Hippocampal formation (tissue), 2 donors: ENCODE results near the gene KISS1R.

Experiments used
- DNase-seq, 2 donors: peaks; one replicate each; lab custom pipeline; 2025; lab: John Stamatoyannopoulos, UW

Gene KISS1R

GRCh38 chr19:938233-938923, 21.2 kb downstream of the KISS1R start:
- no peak for DNase-seq

DNA sequence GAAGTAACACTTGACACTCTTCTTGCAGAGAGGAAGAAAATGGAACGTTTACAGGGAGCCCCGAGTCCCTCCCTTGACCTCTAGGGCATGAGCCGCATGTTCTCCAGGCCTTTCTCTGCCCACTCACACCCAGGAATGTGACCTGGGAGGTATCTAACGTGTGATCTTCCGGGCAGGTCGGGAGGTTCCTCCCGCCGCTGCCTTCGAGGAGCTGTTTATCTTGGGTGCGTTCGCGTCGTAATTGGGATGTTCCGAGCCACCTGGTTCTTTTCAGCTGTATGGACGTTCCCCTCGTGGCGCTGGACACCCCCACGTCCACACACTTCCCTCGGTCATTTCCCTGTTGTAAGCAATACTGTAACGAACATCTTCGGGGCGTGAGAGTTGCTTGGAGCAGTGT, 22.3 kb downstream of the KISS1R start:
- DNase-seq: no peak

- DNase-seq: no peak
Measured at GRCh38 chr19:939922-940321, 22.8 kb downstream of the KISS1R start.

DNA sequence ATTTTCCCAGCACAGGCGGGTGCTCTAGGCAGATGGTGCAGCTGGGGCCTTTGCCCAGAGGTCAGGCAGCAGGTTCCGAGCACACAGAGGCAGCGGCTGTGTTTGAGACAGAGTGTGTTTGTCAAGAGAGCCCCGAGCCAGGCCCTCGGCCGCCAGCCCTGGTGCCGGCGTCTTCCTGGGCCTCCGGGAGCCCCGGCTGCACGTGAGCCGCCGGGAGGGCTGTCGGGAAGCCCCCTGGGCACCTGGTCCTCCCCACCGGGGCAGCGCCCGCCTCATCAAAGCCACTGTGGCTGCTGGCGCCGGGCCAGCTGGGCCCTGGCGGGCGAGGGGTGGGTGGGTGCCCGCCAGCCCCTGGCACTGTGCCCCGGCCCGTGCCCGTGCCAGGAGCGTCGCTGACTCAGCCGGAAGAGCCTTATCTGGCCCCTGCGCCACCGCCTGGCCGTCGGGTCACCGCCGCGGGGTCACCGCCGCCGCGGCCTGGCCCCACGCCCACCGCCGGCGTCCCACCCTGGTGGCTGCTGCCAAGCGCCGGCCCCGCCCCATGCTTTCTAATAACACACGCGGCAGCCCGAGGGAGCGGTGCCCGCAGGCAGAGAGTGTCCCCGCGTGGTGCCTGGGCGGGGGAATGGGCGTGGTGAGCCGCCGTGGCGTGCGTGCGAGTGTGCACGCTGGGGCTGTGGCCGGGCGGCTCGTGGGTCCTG, 23.6 kb downstream of the KISS1R start:
- peak; percentile 47 to 51 for DNase-seq

- DNase-seq: no peak
Measured at GRCh38 chr19:941292-942132, 24.4 kb downstream of the KISS1R start.

- DNase-seq: no peak
Measured at GRCh38 chr19:942133-942645, 25.1 kb downstream of the KISS1R start.

DNA sequence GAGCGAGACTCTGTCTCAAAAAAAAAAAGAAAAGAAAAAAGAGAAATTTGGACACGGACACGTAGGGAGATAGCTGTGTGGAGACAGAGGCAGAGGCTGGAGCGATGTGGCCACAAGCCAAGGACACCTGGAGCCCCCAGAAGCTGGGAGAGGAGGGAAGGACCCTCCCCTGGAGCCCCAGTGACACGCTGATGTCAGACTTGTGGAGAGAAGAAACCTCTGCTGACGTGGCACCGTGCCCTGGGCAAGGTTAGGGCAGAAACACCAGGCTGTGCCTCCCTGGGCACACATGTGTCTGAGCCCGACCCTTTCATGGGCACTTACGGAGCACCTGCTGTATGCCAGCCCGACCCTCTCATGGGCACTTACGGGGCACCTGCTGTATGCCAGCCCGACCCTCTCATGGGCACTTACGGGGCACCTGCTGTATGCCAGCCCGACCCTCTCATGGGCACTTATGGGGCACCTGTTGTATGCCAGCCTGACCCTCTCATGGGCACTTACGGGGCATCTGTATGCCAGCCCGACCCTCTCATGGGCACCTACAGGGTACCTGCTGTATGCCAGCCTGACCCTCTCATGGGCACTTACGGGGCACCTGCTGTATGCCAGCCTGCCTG, 26.5 kb downstream of the KISS1R start:
- DNase-seq: no peak

DNA sequence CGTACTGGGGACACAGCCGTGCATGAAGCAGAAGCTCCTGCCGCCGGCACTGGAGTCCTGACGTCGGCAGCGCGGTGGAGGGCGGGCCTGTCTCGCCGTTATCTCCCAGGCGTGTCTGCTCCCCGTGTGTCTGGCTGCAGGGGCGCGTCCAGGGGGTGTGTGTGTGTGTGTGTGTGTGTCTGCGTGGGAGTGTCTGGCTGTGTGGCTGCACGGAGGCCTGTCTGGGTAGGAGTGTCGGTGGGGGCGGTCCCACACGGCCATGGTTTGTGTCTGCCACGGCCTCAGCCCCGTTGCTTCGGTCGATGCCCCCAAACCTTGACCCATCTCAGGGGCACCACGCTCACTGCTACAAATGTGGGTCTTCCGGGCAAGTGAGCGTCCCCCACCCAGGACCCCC, 27.0 kb downstream of the KISS1R start:
- no peak for DNase-seq

DNA sequence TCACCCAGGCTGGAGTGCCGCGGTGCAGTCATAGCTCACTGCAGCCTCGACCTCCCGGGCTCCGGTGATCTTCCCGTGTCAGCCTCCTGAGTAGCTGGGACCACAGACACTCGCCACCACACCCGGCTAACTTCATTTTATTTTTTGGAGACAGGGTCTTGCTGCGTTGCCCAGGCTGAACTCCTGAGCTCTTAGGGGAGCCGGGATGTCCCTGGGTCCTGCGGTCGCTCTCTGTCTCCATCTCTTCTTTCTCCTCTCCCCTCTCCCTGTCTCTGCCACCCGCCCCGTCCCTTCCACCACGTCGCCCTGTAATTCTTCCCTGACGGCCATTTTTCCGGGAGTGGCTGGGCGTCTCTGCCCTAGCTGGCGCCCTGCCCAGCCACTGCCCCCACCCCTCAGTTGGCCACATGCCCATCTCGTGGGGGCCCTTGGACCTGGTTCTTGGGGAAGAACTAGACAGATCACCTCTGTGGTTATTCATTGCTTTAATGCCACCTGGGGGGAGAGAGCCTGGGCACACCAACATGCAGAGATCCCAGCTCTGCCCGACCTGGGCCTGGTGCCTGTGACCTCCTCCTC, 27.6 kb downstream of the KISS1R start:
- no peak for DNase-seq

DNA sequence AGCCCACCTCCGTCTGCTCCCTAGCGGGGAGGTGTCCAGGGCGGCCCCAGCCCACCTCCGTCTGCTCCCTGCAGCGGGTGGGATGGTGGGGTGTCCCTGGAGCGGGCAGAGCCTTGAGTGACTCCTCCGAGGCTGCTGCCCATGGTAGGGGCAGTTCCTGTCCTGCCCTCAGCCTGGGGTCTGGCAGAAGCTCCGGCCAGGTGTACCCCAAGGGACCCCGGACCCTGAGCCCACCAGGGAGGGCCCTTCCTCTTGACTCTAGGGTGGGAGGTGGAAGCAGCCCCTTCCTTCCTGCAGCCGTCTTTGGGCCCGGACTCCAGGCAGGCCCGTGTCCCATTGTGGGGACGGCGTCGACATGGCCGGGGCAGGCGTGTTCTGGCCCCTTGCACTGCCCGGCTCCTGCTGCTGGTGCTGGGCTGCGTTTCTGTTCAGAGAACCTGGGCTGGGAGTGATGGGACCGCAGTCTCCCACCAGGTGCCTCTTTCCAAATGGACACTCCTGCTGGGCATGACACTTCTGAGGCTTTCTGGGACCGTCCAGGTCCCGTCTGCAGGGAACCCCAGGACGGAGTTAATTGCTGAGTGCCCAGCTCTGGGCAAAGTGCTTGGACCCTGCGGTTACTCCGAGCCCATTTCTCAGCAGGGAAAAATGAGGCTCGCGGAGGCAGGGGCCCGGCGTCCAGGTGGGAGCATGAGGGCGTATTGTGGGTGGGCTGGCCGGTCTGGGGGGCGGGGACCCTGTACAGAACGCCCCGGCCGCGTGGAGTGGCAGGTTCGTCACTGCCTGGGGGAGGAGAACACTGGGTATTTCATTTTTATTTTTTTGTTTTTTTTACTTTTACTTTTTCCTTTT, 28.5 kb downstream of the KISS1R start:
- DNase-seq: no peak

DNA sequence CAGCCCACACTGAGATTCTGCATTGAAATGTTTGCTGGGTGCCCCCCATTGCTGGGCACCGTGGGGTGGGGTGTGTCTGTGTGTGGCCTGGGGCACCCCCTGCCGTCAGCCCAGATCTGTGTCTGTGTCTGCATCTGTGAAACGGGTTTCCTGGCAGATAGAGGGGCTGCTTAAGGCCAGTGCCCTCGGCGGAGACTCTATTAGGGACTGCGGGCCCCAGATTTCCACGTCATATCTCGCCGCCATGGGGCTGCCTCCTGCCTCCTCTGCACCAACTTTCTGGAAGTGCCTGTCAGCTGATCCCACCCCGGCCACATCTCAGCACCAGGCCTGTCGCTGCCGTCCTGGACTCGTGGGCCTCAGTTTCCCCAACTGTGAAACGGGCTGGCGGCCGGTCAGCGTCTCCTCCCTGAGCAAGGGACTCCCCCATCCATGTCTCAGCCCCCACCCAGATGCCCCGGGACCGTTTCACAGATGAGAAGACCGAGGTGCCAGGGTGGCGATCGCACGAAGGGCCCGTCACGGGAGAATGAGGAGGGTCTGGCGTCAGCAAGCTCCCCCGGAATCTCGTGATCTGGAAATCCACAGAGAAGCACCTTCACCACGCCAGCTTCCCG, 30.1 kb downstream of the KISS1R start:
- DNase-seq: no peak

- no peak for DNase-seq
Measured at GRCh38 chr19:947707-948539, 30.8 kb downstream of the KISS1R start.

DNA sequence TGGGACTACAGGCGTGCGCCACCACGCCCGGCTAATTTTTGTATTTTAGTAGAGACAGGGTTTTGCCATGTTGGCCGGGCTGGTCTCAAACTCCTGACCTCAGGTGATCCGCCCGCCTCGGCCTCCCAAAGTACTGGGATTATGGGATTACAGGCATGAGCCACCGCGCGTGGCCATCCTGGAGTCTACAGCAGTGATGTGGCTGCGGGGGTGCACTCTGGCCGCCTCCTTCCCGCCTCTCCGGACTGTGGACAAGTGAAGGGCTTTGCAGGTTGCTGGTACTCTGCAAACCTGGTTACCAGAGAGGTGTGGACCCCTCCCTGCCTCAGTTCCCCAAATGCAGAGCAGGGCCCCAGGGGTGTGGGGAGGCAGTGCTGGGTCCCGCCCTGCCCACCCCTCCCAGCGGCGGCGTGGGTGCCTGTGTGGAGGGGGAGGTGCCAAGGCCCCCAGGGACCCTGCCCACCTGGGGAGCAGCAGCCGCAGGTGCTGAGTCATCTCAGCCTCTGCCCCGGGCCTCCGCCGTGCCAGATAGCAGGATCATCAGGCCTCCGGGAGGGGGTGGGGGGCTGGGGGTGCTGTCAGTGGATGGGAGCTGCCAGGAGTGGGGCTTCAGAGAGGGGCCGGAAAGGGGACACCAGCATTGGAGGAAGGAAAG, 31.8 kb downstream of the KISS1R start:
- no peak for DNase-seq

DNA sequence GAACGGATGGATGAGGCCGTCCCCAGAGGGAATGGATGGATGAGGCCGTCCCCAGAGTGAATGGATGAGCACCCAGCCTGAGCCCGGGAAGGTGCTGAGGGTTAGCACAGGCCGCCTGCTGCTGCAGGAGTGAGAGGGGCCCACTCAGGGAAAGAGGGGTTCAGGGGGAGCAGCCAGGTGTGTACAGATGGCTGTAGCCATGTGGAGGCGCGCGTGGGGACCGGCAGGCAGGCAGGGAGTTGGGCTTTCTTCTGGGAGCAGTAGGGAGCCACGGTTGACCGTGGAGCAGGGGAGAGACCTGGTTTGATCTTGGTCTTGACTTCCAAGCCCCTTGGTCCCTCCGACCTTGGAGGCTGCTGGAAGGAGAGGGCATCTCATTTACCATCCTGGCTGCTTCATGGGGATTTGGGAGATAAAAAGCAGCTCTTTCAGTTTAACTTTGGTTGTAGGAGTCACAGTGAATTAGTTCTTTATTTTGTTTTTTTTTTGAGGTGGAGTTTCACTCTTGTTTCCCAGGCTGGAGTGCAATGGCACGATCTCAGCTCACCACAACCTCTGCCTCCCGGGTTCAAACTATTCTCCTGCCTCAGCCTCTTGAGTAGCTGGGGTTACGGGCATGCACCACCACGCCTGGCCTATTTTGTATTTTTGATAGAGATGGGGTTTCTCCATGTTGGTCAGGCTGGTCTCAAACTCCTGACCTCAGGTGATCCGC, 33.4 kb downstream of the KISS1R start:
- no peak for DNase-seq

GRCh38 chr19:952049-952679, 35.0 kb downstream of the KISS1R start:
- no peak for DNase-seq

DNA sequence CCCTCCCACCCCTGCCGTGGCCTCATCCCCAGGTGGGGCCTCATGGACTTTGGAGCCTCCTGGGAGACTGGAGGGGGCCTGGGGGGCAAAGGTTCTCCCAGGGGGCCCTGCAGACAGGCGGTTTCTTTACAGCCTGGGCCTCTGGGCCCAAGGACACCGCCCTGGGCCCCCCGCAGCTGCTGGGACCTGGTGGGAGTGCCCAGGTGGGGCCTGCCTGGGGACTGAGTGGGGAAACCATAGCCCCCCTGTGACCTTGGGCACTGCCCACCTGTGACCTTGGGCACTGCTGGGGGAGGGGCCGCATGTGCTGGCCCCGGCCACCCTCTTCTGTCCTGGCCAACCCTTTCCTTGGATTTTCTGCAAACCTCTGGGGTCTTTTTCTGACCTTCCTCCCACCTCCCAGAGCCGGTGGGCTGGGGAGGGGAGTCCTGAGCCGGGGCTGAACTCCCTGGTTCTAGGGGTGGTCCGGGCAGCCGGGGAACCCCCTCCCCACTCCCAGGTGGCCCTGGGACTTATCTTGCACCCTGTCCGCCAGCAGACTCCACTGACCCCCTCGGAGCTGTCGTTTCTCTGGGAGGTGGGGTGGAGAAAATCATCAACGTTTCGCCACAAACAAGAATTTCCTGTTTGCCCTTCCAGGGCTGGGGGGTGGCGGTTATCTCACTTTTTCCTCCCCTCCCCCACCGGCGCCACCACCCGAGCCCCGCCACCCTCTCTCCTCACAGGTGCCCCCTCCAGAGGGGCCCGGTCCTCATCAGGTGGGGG, 35.7 kb downstream of the KISS1R start:
- no peak for DNase-seq
